ENCODE results near the gene SRSF8.

Gene SRSF8

DNA sequence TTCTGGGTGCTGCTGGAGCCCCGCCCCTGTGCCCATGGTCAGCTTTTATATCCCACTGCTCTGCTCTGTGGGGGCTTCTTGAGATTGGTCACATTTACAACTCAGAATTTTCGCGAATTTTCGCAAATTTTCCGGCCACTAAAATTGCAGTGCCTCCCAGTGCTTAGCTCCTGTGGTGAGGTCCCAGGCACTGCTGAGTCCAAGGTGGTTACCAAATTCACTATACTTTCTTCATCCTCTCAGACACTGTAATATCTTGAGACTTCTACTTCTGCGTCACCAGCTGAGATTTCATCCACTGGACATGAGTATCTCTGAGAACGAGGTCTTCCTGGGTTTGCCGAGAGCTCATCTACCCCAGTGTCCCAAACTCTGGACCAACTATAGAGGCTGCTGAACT lies 8.8 kb upstream of the SRSF8 start:
- Histone ChIP-seq H3K27me3 (ENCODE audit: control insufficient read depth, low read length) (no peaks in the 10 kb centered on the region; the same call in 1 of the 2 replicates), H3F3A (ENCODE audit: control insufficient read depth, insufficient read depth) (no peaks in the 10 kb centered on the region), H3K27ac (ENCODE audit: low read depth, low read length) (no peak overlapping the region), H3K4me1 (ENCODE audit: control insufficient read depth, low read length) (peaks cover 8% of the 10 kb centered on the region; the same call in 1 of the 2 replicates), H3K9me2 (replicated peaks; ENCODE audit: control insufficient read depth, low read length) (no peaks in the 10 kb centered on the region), H3K79me2 (ENCODE audit: control insufficient read depth, low read length) (no peaks in the 10 kb centered on the region), H3K4me2 (ENCODE audit: low read length) (no peak overlapping the region), H3K36me3 (ENCODE audit: control insufficient read depth, low read length) (no peaks in the 10 kb centered on the region), H3K9me3 (ENCODE audit: control insufficient read depth, insufficient read depth, low read length) (no peaks in the 10 kb centered on the region), H3K4me3 (ENCODE audit: low read length) (no peak overlapping the region), H4K20me1 (ENCODE audit: control insufficient read depth, insufficient read depth, low read depth, low read length) (no peaks in the 10 kb centered on the region)
- TF ChIP-seq, protein P1, sequence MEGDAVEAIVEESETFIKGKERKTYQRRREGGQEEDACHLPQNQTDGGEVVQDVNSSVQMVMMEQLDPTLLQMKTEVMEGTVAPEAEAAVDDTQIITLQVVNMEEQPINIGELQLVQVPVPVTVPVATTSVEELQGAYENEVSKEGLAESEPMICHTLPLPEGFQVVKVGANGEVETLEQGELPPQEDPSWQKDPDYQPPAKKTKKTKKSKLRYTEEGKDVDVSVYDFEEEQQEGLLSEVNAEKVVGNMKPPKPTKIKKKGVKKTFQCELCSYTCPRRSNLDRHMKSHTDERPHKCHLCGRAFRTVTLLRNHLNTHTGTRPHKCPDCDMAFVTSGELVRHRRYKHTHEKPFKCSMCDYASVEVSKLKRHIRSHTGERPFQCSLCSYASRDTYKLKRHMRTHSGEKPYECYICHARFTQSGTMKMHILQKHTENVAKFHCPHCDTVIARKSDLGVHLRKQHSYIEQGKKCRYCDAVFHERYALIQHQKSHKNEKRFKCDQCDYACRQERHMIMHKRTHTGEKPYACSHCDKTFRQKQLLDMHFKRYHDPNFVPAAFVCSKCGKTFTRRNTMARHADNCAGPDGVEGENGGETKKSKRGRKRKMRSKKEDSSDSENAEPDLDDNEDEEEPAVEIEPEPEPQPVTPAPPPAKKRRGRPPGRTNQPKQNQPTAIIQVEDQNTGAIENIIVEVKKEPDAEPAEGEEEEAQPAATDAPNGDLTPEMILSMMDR (IDR thresholded peaks at IDR 0.05; ENCODE audit: low read depth, low read length, poor library complexity, severe bottlenecking): no peak
- TF ChIP-seq EZH2phosphoT487 (IDR thresholded peaks at IDR 0.05; ENCODE audit: borderline replicate concordance, low read length): no peak

DNA sequence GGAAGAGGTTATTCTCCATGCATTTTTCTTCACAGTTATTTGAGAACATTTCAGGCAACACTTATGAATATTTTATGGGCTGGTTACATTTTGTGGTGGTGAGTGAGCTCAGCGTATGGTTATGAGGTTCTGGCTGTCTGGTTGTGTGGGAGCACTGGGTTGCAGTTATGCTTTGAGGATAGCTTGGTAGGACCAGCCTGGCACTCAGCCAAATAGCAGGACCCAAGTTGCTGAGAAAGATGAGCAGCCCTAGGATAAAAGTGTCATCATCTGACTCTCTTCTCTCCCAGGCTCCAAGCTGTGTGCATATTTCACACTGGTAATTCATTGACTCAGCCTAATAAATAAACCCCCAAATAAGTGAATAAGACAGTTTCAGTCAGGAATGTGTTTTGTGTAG lies 8.1 kb upstream of the SRSF8 start:
- H3F3A ChIP-seq (ENCODE audit: control insufficient read depth, insufficient read depth): no peaks in the 10 kb centered on the region
- no peak overlapping the region for H3K4me2 ChIP-seq (ENCODE audit: low read length)
- no peaks in the 10 kb centered on the region for H3K9me3 ChIP-seq (ENCODE audit: control insufficient read depth, insufficient read depth, low read length)
- peaks cover 8% of the 10 kb centered on the region; the same call in 1 of the 2 replicates for H3K4me1 ChIP-seq (ENCODE audit: control insufficient read depth, low read length)
- no peaks in the 10 kb centered on the region for H3K36me3 ChIP-seq (ENCODE audit: control insufficient read depth, low read length)
- TF ChIP-seq, protein P1 (IDR thresholded peaks at IDR 0.05; ENCODE audit: low read depth, low read length, poor library complexity, severe bottlenecking): no peak
- TF ChIP-seq EZH2phosphoT487 (IDR thresholded peaks at IDR 0.05; ENCODE audit: borderline replicate concordance, low read length): no peak
- H3K4me3 ChIP-seq (ENCODE audit: low read length): no peak overlapping the region
- no peak overlapping the region for H3K27ac ChIP-seq (ENCODE audit: low read depth, low read length)
- H3K27me3 ChIP-seq (ENCODE audit: control insufficient read depth, low read length): no peaks in the 10 kb centered on the region; the same call in 1 of the 2 replicates
- H3K79me2 ChIP-seq (ENCODE audit: control insufficient read depth, low read length): no peaks in the 10 kb centered on the region
- H3K9me2 ChIP-seq (replicated peaks; ENCODE audit: control insufficient read depth, low read length): no peaks in the 10 kb centered on the region
- no peaks in the 10 kb centered on the region for H4K20me1 ChIP-seq (ENCODE audit: control insufficient read depth, insufficient read depth, low read depth, low read length)

DNA sequence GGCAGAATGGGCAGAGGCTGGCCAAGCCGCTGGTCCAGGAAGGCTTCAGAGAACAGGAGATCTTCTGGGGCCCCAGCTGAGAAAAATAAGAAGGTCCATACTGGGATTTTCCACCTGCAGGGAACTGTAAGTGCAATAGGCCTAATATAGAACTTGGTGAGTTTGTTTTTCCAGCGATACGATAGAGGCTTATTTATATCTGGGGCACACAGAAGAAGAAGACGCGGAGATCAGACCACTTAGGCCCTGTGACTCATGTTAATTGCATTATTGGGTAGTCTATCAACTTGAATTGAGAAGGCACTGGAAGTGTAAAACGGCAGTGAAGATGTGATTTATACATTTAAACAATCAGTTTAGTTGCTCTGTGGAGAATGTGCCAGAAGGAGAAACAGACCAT lies 7.7 kb upstream of the SRSF8 start:
- no peaks in the 10 kb centered on the region for H3K36me3 ChIP-seq (ENCODE audit: control insufficient read depth, low read length)
- H3F3A ChIP-seq (ENCODE audit: control insufficient read depth, insufficient read depth): no peaks in the 10 kb centered on the region
- no peaks in the 10 kb centered on the region for H4K20me1 ChIP-seq (ENCODE audit: control insufficient read depth, insufficient read depth, low read depth, low read length)
- no peaks in the 10 kb centered on the region for H3K9me2 ChIP-seq (replicated peaks; ENCODE audit: control insufficient read depth, low read length)
- no peak overlapping the region for H3K4me2 ChIP-seq (ENCODE audit: low read length)
- H3K4me1 ChIP-seq (ENCODE audit: control insufficient read depth, low read length): peaks cover 8% of the 10 kb centered on the region; the same call in 1 of the 2 replicates
- no peaks in the 10 kb centered on the region; the same call in 1 of the 2 replicates for H3K27me3 ChIP-seq (ENCODE audit: control insufficient read depth, low read length)
- H3K4me3 ChIP-seq (ENCODE audit: low read length): no peak overlapping the region
- no peak overlapping the region for H3K27ac ChIP-seq (ENCODE audit: low read depth, low read length)
- H3K9me3 ChIP-seq (ENCODE audit: control insufficient read depth, insufficient read depth, low read length): no peaks in the 10 kb centered on the region
- H3K79me2 ChIP-seq (ENCODE audit: control insufficient read depth, low read length): no peaks in the 10 kb centered on the region
- no peak for TF ChIP-seq EZH2phosphoT487 (IDR thresholded peaks at IDR 0.05; ENCODE audit: borderline replicate concordance, low read length)
- TF ChIP-seq, protein P1 (IDR thresholded peaks at IDR 0.05; ENCODE audit: low read depth, low read length, poor library complexity, severe bottlenecking): no peak

Measured in DOHH2 (cell line).